Stimulated activated CD4-positive, alpha-beta T cell treated with anti-CD3 and anti-CD28 coated beads, Interleukin-1b, Interleukin-23, amount 100 ng/mL, for 1 hour (primary cell): Measurements from ENCODE around the gene OXT.
"Not testable (repeated sequence)": the region's sequence is repeated elsewhere in the genome, so short reads cannot be mapped to it uniquely, and the experiment has no call there.

Experiments used
- DNase-seq, 2 donors: peaks; one replicate each; pipeline ENCODE4 v3.0.0-alpha.2; 2020; ENCODE audit warnings: low read depth in 2 of 2

The OXT gene

GRCh38 chr20:3109350-3110302 is 38.2 kb downstream of the OXT start:
- DNase-seq = no peak

GRCh38 chr20:3111507-3111906 is 40.1 kb downstream of the OXT start:
- no peak for DNase-seq

- no peak for DNase-seq
Measured at GRCh38 chr20:3111995-3112394, 40.6 kb downstream of the OXT start.

GRCh38 chr20:3115190-3116107 is 44.0 kb downstream of the OXT start:
- no peak for DNase-seq

- DNase-seq = no peak
Measured at GRCh38 chr20:3116341-3116740, 44.9 kb downstream of the OXT start.

- DNase-seq = not testable (repeated sequence)
Measured at GRCh38 chr20:3117839-3118379, 46.5 kb downstream of the OXT start.

GRCh38 chr20:3119044-3119443 is 47.6 kb downstream of the OXT start:
- no peak for DNase-seq

- DNase-seq = no peak
Measured at GRCh38 chr20:3121271-3121911, 50.0 kb downstream of the OXT start.
